ENCODE measurements around the gene RGPD8.

The RGPD8 gene

GRCh38 chr2:112476434-112476833, 43.0 kb upstream of the RGPD8 start:
- no peak for TF ChIP-seq CTCF (IDR thresholded peaks at IDR 0.05; ENCODE audit: low read depth, low read length, missing control alignments)
- DNase-seq (ENCODE audit: extremely low read depth, low read depth): no peak
- H3K4me3 ChIP-seq (replicated peaks; ENCODE audit: low read depth, low read length): no peak overlapping the region

GRCh38 chr2:112474844-112475486, 41.5 kb upstream of the RGPD8 start:
- DNase-seq (ENCODE audit: extremely low read depth, low read depth): no peak
- no peak for TF ChIP-seq CTCF (IDR thresholded peaks at IDR 0.05; ENCODE audit: low read depth, low read length, missing control alignments)
- H3K4me3 ChIP-seq (replicated peaks; ENCODE audit: low read depth, low read length): no peak overlapping the region

GRCh38 chr2:112472547-112473263, 39.3 kb upstream of the RGPD8 start:
- no peak overlapping the region for H3K4me3 ChIP-seq (replicated peaks; ENCODE audit: low read depth, low read length)
- TF ChIP-seq CTCF (IDR thresholded peaks at IDR 0.05; ENCODE audit: low read depth, low read length, missing control alignments): no peak
- DNase-seq (ENCODE audit: extremely low read depth, low read depth): no peak

GRCh38 chr2:112465382-112465781, 31.9 kb upstream of the RGPD8 start:
- no peak for TF ChIP-seq CTCF (IDR thresholded peaks at IDR 0.05; ENCODE audit: low read depth, low read length, missing control alignments)
- H3K4me3 ChIP-seq (replicated peaks; ENCODE audit: low read depth, low read length): no peak overlapping the region
- DNase-seq (ENCODE audit: extremely low read depth, low read depth): no peak

GRCh38 chr2:112463256-112463655, 29.8 kb upstream of the RGPD8 start:
- no peak for TF ChIP-seq CTCF (IDR thresholded peaks at IDR 0.05; ENCODE audit: low read depth, low read length, missing control alignments)
- DNase-seq (ENCODE audit: extremely low read depth, low read depth): no peak
- no peak overlapping the region for H3K4me3 ChIP-seq (replicated peaks; ENCODE audit: low read depth, low read length)

GRCh38 chr2:112462178-112462577, 28.7 kb upstream of the RGPD8 start:
- H3K4me3 ChIP-seq (replicated peaks; ENCODE audit: low read depth, low read length): no peak overlapping the region
- no peak for TF ChIP-seq CTCF (IDR thresholded peaks at IDR 0.05; ENCODE audit: low read depth, low read length, missing control alignments)
- no peak for DNase-seq (ENCODE audit: extremely low read depth, low read depth)

Data from HFF-Myc (cell line).